ENCODE results near the gene CDH20.

Gene CDH20

GRCh38 chr18:61333746-61334490 lies 688 bp downstream of the CDH20 start:
- no peak for DNase-seq
- Mint-ChIP-seq H3K27ac (no peak overlapping the region), H3K4me1 (no peaks in the 10 kb centered on the region), H3K9me3 (no peaks in the 10 kb centered on the region), H3K27me3 (peaks cover 30% of the 10 kb centered on the region), H3K4me3 (no peak overlapping the region), H3K36me3 (no peaks in the 10 kb centered on the region)
- CTCF ChIA-PET = no interaction called here

- no peak overlapping the region for H3K4me3 Mint-ChIP-seq
- DNase-seq = no peak
- CTCF ChIA-PET = no interaction called here
- no peaks in the 10 kb centered on the region for H3K4me1 Mint-ChIP-seq
- no peaks in the 10 kb centered on the region for H3K36me3 Mint-ChIP-seq
- no peak overlapping the region for H3K27ac Mint-ChIP-seq
- peaks cover 30% of the 10 kb centered on the region for H3K27me3 Mint-ChIP-seq
- no peaks in the 10 kb centered on the region for H3K9me3 Mint-ChIP-seq
Measured at GRCh38 chr18:61334491-61334850, 1.2 kb downstream of the CDH20 start.

- H3K9me3 Mint-ChIP-seq = no peaks in the 10 kb centered on the region
- H3K4me3 Mint-ChIP-seq = no peak overlapping the region
- H3K36me3 Mint-ChIP-seq = no peaks in the 10 kb centered on the region
- H3K4me1 Mint-ChIP-seq = no peaks in the 10 kb centered on the region
- DNase-seq = no peak
- CTCF ChIA-PET = no interaction called here
- peaks cover 30% of the 10 kb centered on the region for H3K27me3 Mint-ChIP-seq
- no peak overlapping the region for H3K27ac Mint-ChIP-seq
Measured at GRCh38 chr18:61334951-61335683, 1.9 kb downstream of the CDH20 start.

GRCh38 chr18:61335684-61336555 lies 2.7 kb downstream of the CDH20 start:
- no peak for DNase-seq
- Mint-ChIP-seq H3K4me3 (no peak overlapping the region), H3K9me3 (no peaks in the 10 kb centered on the region), H3K4me1 (no peaks in the 10 kb centered on the region), H3K36me3 (no peaks in the 10 kb centered on the region), H3K27me3 (peaks cover 30% of the 10 kb centered on the region), H3K27ac (no peak overlapping the region)
- CTCF ChIA-PET = interaction anchor here (1.1 kb wide), 1 partner anchor 13 kb away, joined by 3 read pairs; no protein-coding TSS in a partner anchor

GRCh38 chr18:61336766-61337165 lies 3.5 kb downstream of the CDH20 start:
- H3K4me3 Mint-ChIP-seq = no peak overlapping the region
- H3K27ac Mint-ChIP-seq = no peak overlapping the region
- H3K36me3 Mint-ChIP-seq = no peaks in the 10 kb centered on the region
- no peaks in the 10 kb centered on the region for H3K4me1 Mint-ChIP-seq
- peaks cover 30% of the 10 kb centered on the region for H3K27me3 Mint-ChIP-seq
- CTCF ChIA-PET = interaction anchor here (1.1 kb wide), 1 partner anchor 14 kb away, joined by 3 read pairs; no protein-coding TSS in a partner anchor
- DNase-seq = no peak
- no peaks in the 10 kb centered on the region for H3K9me3 Mint-ChIP-seq

GRCh38 chr18:61337527-61337926 lies 4.3 kb downstream of the CDH20 start:
- H3K4me3 Mint-ChIP-seq = no peak overlapping the region
- H3K36me3 Mint-ChIP-seq = no peaks in the 10 kb centered on the region
- CTCF ChIA-PET = no interaction called here

GRCh38 chr18:61340148-61340547 lies 6.9 kb downstream of the CDH20 start:
- Mint-ChIP-seq H3K9me3 (no peaks in the 10 kb centered on the region), H3K4me3 (no peak overlapping the region), H3K27ac (no peak overlapping the region), H3K27me3 (peaks cover 3% of the 10 kb centered on the region), H3K4me1 (no peaks in the 10 kb centered on the region), H3K36me3 (no peaks in the 10 kb centered on the region)
- CTCF ChIA-PET = no interaction called here
- no peak for DNase-seq

More at GRCh38 chr18:61337527-61337926, 4.3 kb downstream of the CDH20 start:
- Mint-ChIP-seq H3K4me1 (no peaks in the 10 kb centered on the region), H3K9me3 (no peaks in the 10 kb centered on the region), H3K27me3 (peaks cover 28% of the 10 kb centered on the region), H3K27ac (no peak overlapping the region)
- DNase-seq = no peak

GRCh38 chr18:61348230-61348629 lies 15.0 kb downstream of the CDH20 start:
- H3K27me3 Mint-ChIP-seq = no peaks in the 10 kb centered on the region
- no peak for DNase-seq
- H3K4me3 Mint-ChIP-seq = no peak overlapping the region
- no peaks in the 10 kb centered on the region for H3K4me1 Mint-ChIP-seq
- no peaks in the 10 kb centered on the region for H3K9me3 Mint-ChIP-seq
- no peak overlapping the region for H3K27ac Mint-ChIP-seq
- CTCF ChIA-PET = no interaction called here
- H3K36me3 Mint-ChIP-seq = no peaks in the 10 kb centered on the region

GRCh38 chr18:61350578-61350977 lies 17.3 kb downstream of the CDH20 start:
- no peaks in the 10 kb centered on the region for H3K9me3 Mint-ChIP-seq
- H3K4me3 Mint-ChIP-seq = no peak overlapping the region
- H3K27ac Mint-ChIP-seq = no peak overlapping the region

GRCh38 chr18:61352059-61352458 lies 18.8 kb downstream of the CDH20 start:
- Mint-ChIP-seq H3K4me3 (no peak overlapping the region), H3K27me3 (no peaks in the 10 kb centered on the region), H3K9me3 (no peaks in the 10 kb centered on the region), H3K27ac (no peak overlapping the region), H3K36me3 (no peaks in the 10 kb centered on the region), H3K4me1 (no peaks in the 10 kb centered on the region)
- CTCF ChIA-PET = no interaction called here
- no peak for DNase-seq

More at GRCh38 chr18:61350578-61350977, 17.3 kb downstream of the CDH20 start:
- Mint-ChIP-seq H3K4me1 (no peaks in the 10 kb centered on the region), H3K36me3 (no peaks in the 10 kb centered on the region), H3K27me3 (no peaks in the 10 kb centered on the region)
- DNase-seq = no peak
- CTCF ChIA-PET = no interaction called here

- Mint-ChIP-seq H3K27ac (no peak overlapping the region), H3K36me3 (no peaks in the 10 kb centered on the region), H3K9me3 (no peaks in the 10 kb centered on the region), H3K4me1 (no peaks in the 10 kb centered on the region), H3K27me3 (no peaks in the 10 kb centered on the region), H3K4me3 (no peak overlapping the region)
- CTCF ChIA-PET = no interaction called here
- DNase-seq = no peak
Measured at GRCh38 chr18:61352611-61353010, 19.4 kb downstream of the CDH20 start.

GRCh38 chr18:61360404-61361383 lies 27.5 kb downstream of the CDH20 start:
- CTCF ChIA-PET = no interaction called here
- no peaks in the 10 kb centered on the region for H3K9me3 Mint-ChIP-seq
- no peak for DNase-seq
- no peaks in the 10 kb centered on the region for H3K27me3 Mint-ChIP-seq
- no peak overlapping the region for H3K27ac Mint-ChIP-seq
- H3K4me3 Mint-ChIP-seq = no peak overlapping the region
- no peaks in the 10 kb centered on the region for H3K4me1 Mint-ChIP-seq
- no peaks in the 10 kb centered on the region for H3K36me3 Mint-ChIP-seq

GRCh38 chr18:61362511-61362910 lies 29.3 kb downstream of the CDH20 start:
- Mint-ChIP-seq H3K4me3 (no peak overlapping the region), H3K9me3 (no peaks in the 10 kb centered on the region), H3K4me1 (no peaks in the 10 kb centered on the region), H3K27me3 (no peaks in the 10 kb centered on the region), H3K36me3 (no peaks in the 10 kb centered on the region), H3K27ac (no peak overlapping the region)
- CTCF ChIA-PET = no interaction called here
- DNase-seq = no peak
